ENCODE data around the gene DCUN1D3.
"Not testable (repeated sequence)": the region's sequence is repeated elsewhere in the genome, so short reads cannot be mapped to it uniquely, and the experiment has no call there.

DCUN1D3 gene

DNA sequence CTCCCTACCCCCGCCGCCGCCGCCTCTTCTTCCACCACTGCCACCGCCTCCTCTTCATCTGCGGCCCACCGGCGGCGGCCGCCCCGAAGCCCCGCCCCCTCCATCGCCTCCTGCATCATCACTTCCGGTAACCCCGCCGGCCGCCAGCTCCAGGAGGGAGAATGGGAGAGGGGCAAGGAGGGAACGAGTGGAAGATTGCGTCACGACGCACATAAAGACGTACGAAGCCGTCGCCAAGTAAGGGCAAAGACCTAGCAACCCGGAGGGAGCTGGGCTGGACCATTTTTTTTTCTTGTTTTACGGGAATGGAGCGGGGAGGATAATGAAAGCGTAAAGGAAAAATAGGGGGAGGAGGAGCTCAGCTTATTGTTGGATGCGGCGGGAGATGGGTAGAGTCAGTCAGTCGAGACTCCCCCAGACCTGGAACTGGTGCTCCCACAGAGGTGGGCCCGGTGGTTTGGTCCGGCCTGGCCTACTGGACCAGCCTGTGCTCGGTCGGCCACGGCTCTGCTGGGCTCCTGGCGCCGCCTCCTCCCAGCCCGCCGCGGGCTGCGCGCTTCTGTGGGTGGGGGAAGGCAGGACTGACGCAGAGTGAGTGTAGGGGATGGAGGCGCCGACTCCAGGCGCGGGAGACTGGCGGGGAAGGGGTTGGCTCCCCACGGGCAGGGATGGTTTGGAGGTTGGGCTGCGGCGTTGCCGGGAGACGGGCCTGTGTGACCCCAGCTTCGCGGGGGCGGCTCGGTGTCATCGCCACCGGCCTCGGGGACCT lies at the start of gene DCUN1D3, which contains the start of gene LYRM1:
Gene DCUN1D3, minus strand, starts transcription at position 60 of the 769 bp plus-strand sequence. CDS start 37,820 bp downstream, outside the sequence.
Gene LYRM1, plus strand, starts transcription at position 473 of the 769 bp plus-strand sequence. CDS start 14,785 bp downstream, outside the sequence.
- DNase-seq: peak; percentile 98

- DNase-seq: no peak
Measured at GRCh38 chr16:20949660-20950059, 49.5 kb upstream of the DCUN1D3 start.

DNA sequence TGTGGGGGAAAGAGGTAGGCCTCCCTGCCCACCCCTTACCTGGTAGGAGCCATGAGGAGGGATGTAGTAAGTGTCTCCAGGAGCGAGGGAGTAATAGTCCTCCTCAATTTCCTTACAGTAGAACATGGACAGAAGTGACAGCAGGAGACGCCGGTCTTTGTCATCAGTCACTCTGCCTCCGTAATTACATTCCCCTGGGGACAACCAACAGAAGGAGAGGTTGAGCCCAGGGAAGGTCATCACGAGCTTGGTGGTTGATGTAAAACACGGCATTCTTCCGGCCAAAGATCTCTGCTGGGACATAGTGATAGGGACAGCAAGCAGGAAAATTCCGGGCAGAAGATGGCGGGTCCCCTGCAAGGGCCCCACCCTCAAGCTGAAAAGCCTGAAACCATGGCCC lies 48.3 kb upstream of the DCUN1D3 start:
- peak; percentile 27 for DNase-seq

DNA sequence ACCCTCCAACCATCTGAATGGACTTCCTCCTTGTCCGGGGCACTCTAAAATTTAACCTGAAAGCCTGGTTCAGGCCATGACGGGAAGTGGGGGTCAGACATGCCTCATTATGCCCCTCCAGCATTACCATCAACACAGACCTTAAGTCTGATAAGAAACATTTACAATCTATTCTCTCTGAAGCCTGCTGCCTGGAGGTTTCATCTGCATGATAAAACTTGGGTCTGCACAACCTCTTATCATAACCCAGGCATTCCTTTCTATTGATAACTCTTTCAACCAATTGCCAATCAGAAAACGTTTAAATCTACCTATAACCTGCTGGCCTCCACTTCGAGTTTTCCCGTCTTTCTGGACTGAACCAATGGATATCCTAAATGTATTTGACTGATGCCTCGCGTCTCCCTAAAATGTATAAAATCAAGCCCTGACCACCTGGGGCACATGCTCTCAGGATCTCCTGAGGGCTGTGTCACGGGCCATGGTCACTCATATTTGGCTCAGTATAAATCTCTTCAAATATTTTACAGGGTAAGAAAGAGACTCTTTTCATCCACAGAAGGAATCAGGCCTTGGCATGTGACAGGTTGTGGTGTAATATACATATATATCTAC lies 46.0 kb upstream of the DCUN1D3 start:
- DNase-seq: no peak

- not testable (repeated sequence) for DNase-seq
Measured at GRCh38 chr16:20945575-20945875, 45.4 kb upstream of the DCUN1D3 start.

- DNase-seq: no peak
Measured at GRCh38 chr16:20944861-20945574, 44.9 kb upstream of the DCUN1D3 start.

DNA sequence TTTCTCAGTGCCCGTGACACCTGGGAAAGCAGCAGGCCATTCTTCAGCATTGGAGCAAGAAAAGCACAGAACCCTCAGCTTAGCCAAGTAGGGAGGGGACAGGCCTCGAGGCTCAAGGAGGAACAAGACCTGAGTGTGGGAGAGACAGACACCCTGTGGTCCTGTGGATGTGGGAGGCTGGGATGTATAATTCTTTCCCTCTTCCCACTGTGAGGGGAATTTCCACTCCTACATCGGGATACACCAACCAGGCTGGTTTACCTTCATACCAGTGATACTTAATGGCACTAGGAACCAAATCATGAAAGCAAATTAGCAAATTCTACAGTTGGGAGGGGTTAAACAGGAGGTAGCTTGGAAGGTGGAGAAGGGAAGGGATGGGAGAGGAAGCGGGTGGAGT lies 42.1 kb upstream of the DCUN1D3 start:
- DNase-seq: no peak

- DNase-seq: no peak
Measured at GRCh38 chr16:20941636-20941926, 41.4 kb upstream of the DCUN1D3 start.

DNA sequence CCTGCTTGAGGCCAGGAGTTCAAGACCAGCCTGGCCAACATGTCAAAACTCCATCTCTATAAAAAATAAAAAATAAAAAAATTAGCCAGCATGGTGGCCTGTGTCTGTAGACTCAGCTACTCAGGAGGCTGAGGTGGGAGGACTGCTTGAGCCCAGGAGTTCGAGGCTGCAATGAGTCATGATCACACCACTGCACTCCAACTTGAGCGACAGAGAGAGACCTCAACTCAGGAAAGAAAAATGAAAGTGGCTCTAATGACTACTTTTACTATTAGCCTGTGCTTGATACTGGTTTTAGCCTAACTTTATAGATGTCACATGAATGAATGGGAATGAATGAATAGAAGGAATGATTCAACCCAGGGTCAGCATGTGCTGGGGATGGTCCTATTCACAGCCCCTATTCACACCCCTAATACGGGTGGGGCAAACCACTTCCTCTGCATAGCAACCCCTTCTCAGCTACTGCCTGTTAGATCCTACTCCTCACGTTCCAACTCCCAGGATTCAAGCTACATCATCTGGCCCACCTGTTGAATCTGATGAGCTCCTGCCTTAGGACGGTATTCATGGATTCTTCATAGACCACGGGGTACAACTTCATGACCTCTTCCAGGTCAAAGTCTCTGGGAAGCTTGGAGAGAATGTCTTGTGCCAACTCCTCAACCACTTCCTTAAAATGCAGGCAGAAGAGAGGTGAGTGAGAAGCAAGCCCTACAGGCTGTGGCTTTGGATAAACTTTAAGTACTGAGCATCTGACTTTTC lies 40.9 kb upstream of the DCUN1D3 start:
- no peak for DNase-seq

GRCh38 chr16:20939611-20940010 lies 39.5 kb upstream of the DCUN1D3 start:
- no peak for DNase-seq

DNA sequence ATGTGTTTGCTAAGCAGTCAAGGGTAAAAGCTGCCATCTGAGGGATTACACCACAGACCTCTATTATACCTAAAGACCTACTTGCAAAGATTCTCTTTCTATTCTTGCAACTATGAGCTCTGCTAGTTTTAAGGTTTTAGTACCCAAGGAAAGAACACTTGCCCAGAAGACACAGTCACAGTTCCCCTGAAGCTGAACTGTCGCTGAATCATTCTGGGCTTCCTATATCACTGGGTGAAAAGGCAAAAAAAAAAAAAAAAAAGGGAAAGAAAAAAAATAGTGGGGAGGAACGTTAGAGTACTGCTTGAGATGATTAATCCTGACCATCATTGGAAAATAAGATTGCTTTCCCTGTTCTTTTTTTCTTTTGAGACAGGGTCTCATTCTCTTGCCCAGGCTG lies 38.3 kb upstream of the DCUN1D3 start:
- peak; percentile 13 for DNase-seq

DNA sequence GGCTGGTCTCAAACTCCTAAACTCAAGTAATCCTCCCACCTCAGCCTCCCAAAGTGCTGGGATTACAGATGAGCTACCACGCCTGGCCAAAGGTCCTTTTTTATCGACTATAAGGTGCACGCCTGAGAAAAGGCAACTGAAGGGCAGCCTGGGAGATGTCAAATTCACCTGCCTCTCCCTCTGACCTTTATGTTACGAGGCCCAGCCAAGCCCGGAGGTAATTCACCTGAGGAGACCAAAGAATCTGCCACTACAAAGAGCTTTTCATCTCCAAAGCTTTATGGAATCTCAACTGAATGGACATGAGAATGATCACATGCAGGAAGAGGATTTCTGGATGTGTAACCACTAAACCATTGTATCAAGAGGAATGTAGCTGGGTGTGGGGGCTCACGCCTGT lies 37.6 kb upstream of the DCUN1D3 start:
- DNase-seq: no peak

GRCh38 chr16:20933589-20933988 lies 33.4 kb upstream of the DCUN1D3 start:
- DNase-seq: no peak

- no peak for DNase-seq
Measured at GRCh38 chr16:20931066-20931600, 31.0 kb upstream of the DCUN1D3 start.

- DNase-seq: no peak
Measured at GRCh38 chr16:20930365-20930690, 30.2 kb upstream of the DCUN1D3 start.

DNA sequence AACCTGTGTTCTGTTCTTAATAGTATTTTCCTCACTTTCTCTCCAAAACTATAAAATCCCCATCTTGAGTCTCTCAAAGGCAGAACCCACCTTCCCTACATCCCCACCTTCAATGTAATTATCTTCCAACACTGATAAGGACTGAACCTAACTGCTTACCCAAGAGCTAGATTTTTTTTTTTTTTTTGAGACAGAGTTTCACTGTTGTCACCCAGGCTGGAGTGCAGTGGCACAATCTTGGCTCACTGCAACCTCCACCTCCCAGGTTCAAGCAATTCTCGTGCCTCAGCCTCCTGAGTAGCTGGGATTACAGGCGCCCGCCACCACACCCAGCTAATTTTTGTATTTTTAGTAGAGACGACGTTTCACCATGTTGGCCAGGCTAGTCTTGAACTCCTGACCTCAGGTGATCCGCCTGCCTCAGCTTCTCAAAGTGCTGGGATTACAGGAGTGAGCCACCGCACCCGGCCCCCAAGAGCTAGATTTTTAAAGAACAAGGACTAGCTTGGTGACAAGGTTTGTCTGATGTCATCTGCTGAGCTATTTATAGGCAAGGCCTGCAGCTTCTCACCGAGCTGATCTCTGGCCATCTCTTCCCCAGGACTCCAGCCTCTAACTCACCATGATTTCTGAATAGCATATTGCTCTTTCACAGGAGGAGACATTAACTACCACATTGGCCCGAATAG lies 29.7 kb upstream of the DCUN1D3 start:
- DNase-seq: not testable (repeated sequence)

GRCh38 chr16:20928774-20929411 lies 28.7 kb upstream of the DCUN1D3 start:
- DNase-seq: no peak

GRCh38 chr16:20925751-20926150 lies 25.6 kb upstream of the DCUN1D3 start:
- no peak for DNase-seq

DNA sequence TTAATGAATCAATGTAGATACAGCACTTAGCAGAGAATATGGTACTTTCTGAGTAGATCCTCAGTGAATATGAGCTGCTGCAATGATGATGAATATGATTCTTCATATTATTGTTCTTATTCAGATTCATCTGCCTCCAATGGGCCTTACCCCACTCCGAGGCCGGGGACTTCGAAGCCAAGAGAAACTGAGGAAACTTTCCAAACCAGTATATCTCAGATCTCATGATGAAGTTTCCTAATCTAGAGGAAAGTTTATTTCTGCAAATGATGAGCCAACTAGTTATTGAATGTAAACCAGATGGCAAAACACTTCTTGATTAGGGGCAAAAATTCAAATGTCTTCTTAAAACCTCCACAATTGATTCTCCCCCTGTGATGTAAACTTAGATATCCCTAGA lies 23.7 kb upstream of the DCUN1D3 start:
- DNase-seq: no peak

GRCh38 chr16:20920799-20921198 lies 20.6 kb upstream of the DCUN1D3 start:
- DNase-seq: no peak

DNA sequence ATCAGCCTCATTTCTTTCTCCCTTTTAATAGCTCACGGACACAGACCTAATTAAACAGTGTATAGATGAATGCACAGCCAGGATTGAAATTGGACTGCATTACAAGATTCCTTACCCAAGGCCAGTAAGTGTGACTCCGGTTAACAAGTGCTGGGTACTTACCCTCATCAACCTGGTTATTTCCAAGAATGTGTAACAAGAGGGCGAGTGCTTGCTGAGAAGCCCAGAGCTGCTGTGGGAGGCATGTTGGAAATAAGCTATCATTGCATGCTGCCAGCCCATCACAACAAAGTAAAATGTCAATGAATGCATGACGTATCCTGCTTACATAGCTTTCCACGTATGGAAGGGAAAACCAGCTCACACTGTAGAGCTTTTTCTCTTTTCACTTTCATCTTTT lies 19.9 kb upstream of the DCUN1D3 start:
- DNase-seq: no peak
